CD14-positive monocyte (primary cell): Measurements from ENCODE around the gene BMP7. TPM values are rescaled to one million over a fixed set of nuclear protein-coding genes. Genes with fewer than 3 reads are reported as not detected.
A peak's percentile ranks its signal among the peaks of the same experiment; 100 is the strongest.

ENCODE experiments used
- DNase-seq, 3 donors: peaks; one replicate each; pipeline ENCODE4 v3.0.0-alpha.2; 2011 to 2022
- H2AFZ ChIP-seq: 2 replicates; pipeline ENCODE4 v1.6.0; 2012; ENCODE audit warnings: mild to moderate bottlenecking, low read depth, low read length, inconsistent platforms; ENCODE audit not compliant: insufficient read depth, poor library complexity, severe bottlenecking
- H3K27ac ChIP-seq, 2 donors: 1 replicate in 1 of 2; 2 replicates in 1 of 2; pipeline ENCODE4 v1.5.1; 2012 to 2013; ENCODE audit warnings: low read length in 2 of 2, control low read depth in 1 of 2, inconsistent platforms in 1 of 2, low read depth in 1 of 2, mild to moderate bottlenecking in 1 of 2
- H3K27me3 ChIP-seq, 2 donors: one replicate each; pipeline versions ENCODE4 v1.6.0 to v1.6.1; 2011 to 2013; ENCODE audit warnings: low read length in 2 of 2; ENCODE audit not compliant: control insufficient read depth in 2 of 2, insufficient read depth in 2 of 2
- H3K36me3 ChIP-seq, 2 donors: replicated peaks in 1 of 2; 1 replicate in 1 of 2; 2 replicates in 1 of 2; pipeline versions ENCODE4 v1.5.1 to v1.6.1; 2012 to 2013; ENCODE audit warnings: low read length in 2 of 2, control low read depth in 1 of 2, inconsistent platforms in 1 of 2, mild to moderate bottlenecking in 1 of 2; ENCODE audit not compliant: insufficient read depth in 2 of 2, control insufficient read depth in 1 of 2
- H3K4me1 ChIP-seq, 2 donors: 1 replicate in 1 of 2; 2 replicates in 1 of 2; pipeline versions ENCODE4 v1.5.1 to v1.6.1; 2012 to 2013; ENCODE audit warnings: low read length in 2 of 2, control low read depth in 1 of 2, inconsistent platforms in 1 of 2, mild to moderate bottlenecking in 1 of 2, moderate library complexity in 1 of 2; ENCODE audit not compliant: insufficient read depth in 2 of 2, control insufficient read depth in 1 of 2
- H3K4me2 ChIP-seq: replicated peaks from 2 replicates; pipeline ENCODE3; 2012; ENCODE audit warnings: low read length, moderate library complexity, mild to moderate bottlenecking; ENCODE audit not compliant: poor library complexity, severe bottlenecking; ENCODE audit errors: extremely low read depth
- H3K4me3 ChIP-seq, 3 experiments: fragments of 200-600 bp in 1 of 3; sonication (generic) in 1 of 3; replicated peaks in 1 of 3; 1 replicate in 2 of 3; 2 replicates in 1 of 3; pipeline ENCODE4 v1.5.1; 2011 to 2013; ENCODE audit warnings: low read length in 3 of 3, mild to moderate bottlenecking in 3 of 3, control low read depth in 2 of 3, low read depth in 2 of 3, inconsistent platforms in 1 of 3, moderate library complexity in 1 of 3
- H3K79me2 ChIP-seq: 2 replicates; pipeline ENCODE4 v1.6.0; 2012; ENCODE audit warnings: mild to moderate bottlenecking, control low read depth, inconsistent platforms, low read length, moderate library complexity; ENCODE audit not compliant: insufficient read depth
- H3K9ac ChIP-seq: 2 replicates; pipeline ENCODE4 v1.6.0; 2017; ENCODE audit warnings: low read length, mild to moderate bottlenecking; ENCODE audit not compliant: insufficient read depth, poor library complexity, severe bottlenecking
- H3K9me3 ChIP-seq, 2 donors: replicated peaks in 1 of 2; 1 replicate in 1 of 2; 2 replicates in 1 of 2; pipeline versions ENCODE4 v1.5.1 to v1.6.1; 2012 to 2013; ENCODE audit warnings: low read length in 2 of 2, control low read depth in 1 of 2; ENCODE audit not compliant: control insufficient read depth in 1 of 2, insufficient read depth in 1 of 2
- H4K20me1 ChIP-seq: 2 replicates; pipeline ENCODE4 v1.6.0; 2012; ENCODE audit warnings: mild to moderate bottlenecking, low read length, control low read depth, moderate library complexity; ENCODE audit not compliant: insufficient read depth
- H3K27ac Mint-ChIP-seq, 7 donors: one replicate each; pipeline ENCODE4 v1.8.0; 2020; ENCODE audit warnings: mild to moderate bottlenecking in 7 of 7, mixed read lengths in 7 of 7, moderate library complexity in 6 of 7, inconsistent platforms in 2 of 7
- H3K27me3 Mint-ChIP-seq, 3 donors: one replicate each; pipeline ENCODE4 v1.8.0; 2021 to 2022; ENCODE audit warnings: low read depth in 3 of 3, mild to moderate bottlenecking in 3 of 3, mixed read lengths in 3 of 3, moderate library complexity in 3 of 3, inconsistent platforms in 1 of 3
- H3K36me3 Mint-ChIP-seq, 2 donors: one replicate each; pipeline ENCODE4 v1.8.0; 2020; ENCODE audit warnings: mixed read lengths in 2 of 2, inconsistent platforms in 1 of 2, mild to moderate bottlenecking in 1 of 2
- H3K4me1 Mint-ChIP-seq: one replicate; pipeline ENCODE4 v1.8.0; 2020; ENCODE audit warnings: mild to moderate bottlenecking, mixed read lengths
- H3K4me3 Mint-ChIP-seq, 2 donors: one replicate each; pipeline ENCODE4 v1.8.0; 2020; ENCODE audit warnings: mild to moderate bottlenecking in 2 of 2, mixed read lengths in 2 of 2, moderate library complexity in 1 of 2
- H3K9me3 Mint-ChIP-seq, 7 donors: one replicate each; pipeline ENCODE4 v1.8.0; 2020 to 2022; ENCODE audit warnings: mixed read lengths in 7 of 7, mild to moderate bottlenecking in 6 of 7, moderate library complexity in 6 of 7, inconsistent platforms in 2 of 7
- WGBS: methylation state at CpG from one replicate; pipeline ENCODE4 v1.1.5; 2013; ENCODE audit warnings: missing lambda C conversion rate; ENCODE audit not compliant: insufficient coverage; 5-methylcytosine and 5-hydroxymethylcytosine counted together
- intact Hi-C, 2 donors: fragments of 100-400 bp; cut with micrococcal nuclease; formaldehyde crosslinking; loops; one replicate each; pipeline versions ENCODE4 v1.15.0 to v1.15.1; 2023
- polyA plus RNA-seq, 3 donors: library from polyadenylated mRNA; depleted of rRNA in 1 of 3; unstranded in 2 of 3; stranded (reverse) in 1 of 3; fragments of 300-500 nt in 2 of 3; fragments of >200 nt in 1 of 3; fragmentation: Illumina TruSeq in 2 of 3; gene quantifications; 1 replicate in 2 of 3; 2 replicates in 1 of 3; pipeline ENCODE4 v1.2.3, GENCODE V29; 2012 to 2021
- TF ChIP-seq, protein P1 (sequence below): fragments of 200-600 bp; IDR thresholded peaks from one replicate; pipeline ENCODE4 v1.8.0; 2022; ENCODE audit warnings: antibody characterized with exemption, mild to moderate bottlenecking

The BMP7 gene
- polyA plus RNA-seq, 3 donors = not detected

DNA sequence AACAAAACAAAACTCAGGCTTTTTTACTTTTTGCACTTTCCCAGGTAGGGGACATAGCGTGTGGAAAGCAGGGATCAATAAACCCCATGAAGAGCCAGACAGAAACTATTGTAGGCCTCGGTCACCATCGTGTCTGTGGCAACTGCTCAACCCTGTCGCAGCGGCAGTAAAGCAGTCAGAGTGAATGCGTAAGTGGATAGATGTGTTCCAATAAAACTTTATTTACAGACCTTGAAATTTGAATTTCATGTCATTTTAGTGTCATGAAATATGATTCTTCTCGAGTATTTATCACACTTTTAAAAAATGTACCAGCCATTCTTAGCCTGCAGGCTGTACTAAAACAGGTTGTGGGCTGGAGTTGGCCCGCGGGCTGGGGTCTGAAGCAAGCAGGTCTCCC is 14.5 kb downstream of the BMP7 start:
- Histone ChIP-seq H3K9ac (no peak overlapping the region), H3K79me2 (no peaks in the 10 kb centered on the region), H3K36me3 (no peaks in the 10 kb centered on the region), H3K27me3 (peaks cover 0 to 9% of the 10 kb centered on the region in 2 donors), H3K9me3 (no peaks in the 10 kb centered on the region), H3K4me1 (no peaks in the 10 kb centered on the region), H3K4me2 (no peak overlapping the region), H4K20me1 (no peaks in the 10 kb centered on the region), H3K4me3 (no peak overlapping the region), H3K27ac (no peak overlapping the region), H2AFZ (no peak overlapping the region)
- Mint-ChIP-seq H3K27me3 (peaks cover 13 to 50% (median 22%) of the 10 kb centered on the region in 3 donors), H3K4me3 (no peak overlapping the region), H3K4me1 (no peaks in the 10 kb centered on the region), H3K9me3 (peaks cover 0 to 4% (median 0%) of the 10 kb centered on the region in 7 donors), H3K36me3 (no peaks in the 10 kb centered on the region), H3K27ac (no peak overlapping the region)
- WGBS = 94% methylated on average over 5 of the region's 9 CpGs
- TF ChIP-seq, protein P1, sequence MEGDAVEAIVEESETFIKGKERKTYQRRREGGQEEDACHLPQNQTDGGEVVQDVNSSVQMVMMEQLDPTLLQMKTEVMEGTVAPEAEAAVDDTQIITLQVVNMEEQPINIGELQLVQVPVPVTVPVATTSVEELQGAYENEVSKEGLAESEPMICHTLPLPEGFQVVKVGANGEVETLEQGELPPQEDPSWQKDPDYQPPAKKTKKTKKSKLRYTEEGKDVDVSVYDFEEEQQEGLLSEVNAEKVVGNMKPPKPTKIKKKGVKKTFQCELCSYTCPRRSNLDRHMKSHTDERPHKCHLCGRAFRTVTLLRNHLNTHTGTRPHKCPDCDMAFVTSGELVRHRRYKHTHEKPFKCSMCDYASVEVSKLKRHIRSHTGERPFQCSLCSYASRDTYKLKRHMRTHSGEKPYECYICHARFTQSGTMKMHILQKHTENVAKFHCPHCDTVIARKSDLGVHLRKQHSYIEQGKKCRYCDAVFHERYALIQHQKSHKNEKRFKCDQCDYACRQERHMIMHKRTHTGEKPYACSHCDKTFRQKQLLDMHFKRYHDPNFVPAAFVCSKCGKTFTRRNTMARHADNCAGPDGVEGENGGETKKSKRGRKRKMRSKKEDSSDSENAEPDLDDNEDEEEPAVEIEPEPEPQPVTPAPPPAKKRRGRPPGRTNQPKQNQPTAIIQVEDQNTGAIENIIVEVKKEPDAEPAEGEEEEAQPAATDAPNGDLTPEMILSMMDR = no peak
- DNase-seq = no peak
- intact Hi-C loops = no loop called here

- peak overlapping the region in 1 of 2 donors; percentile 32 for H3K4me3 Mint-ChIP-seq
- Histone ChIP-seq H3K9me3 (no peaks in the 10 kb centered on the region), H3K79me2 (no peaks in the 10 kb centered on the region), H3K4me3 (no peak overlapping the region), H2AFZ (no peak overlapping the region), H3K4me1 (no peaks in the 10 kb centered on the region), H4K20me1 (no peaks in the 10 kb centered on the region), H3K27me3 (peaks cover 0 to 10% of the 10 kb centered on the region in 2 donors), H3K9ac (no peak overlapping the region), H3K27ac (no peak overlapping the region), H3K36me3 (no peaks in the 10 kb centered on the region), H3K4me2 (no peak overlapping the region)
- no peak overlapping the region for H3K27ac Mint-ChIP-seq
- H3K4me1 Mint-ChIP-seq = no peaks in the 10 kb centered on the region
- H3K36me3 Mint-ChIP-seq = no peaks in the 10 kb centered on the region
- TF ChIP-seq, protein P1 = no peak
- WGBS = 62% methylated on average over 7 of the region's 7 CpGs
- peaks cover 13 to 49% (median 22%) of the 10 kb centered on the region in 3 donors for H3K27me3 Mint-ChIP-seq
- intact Hi-C loops = no loop called here
- H3K9me3 Mint-ChIP-seq = peaks cover 0 to 4% (median 0%) of the 10 kb centered on the region in 7 donors
- DNase-seq = no peak
These were observed 15.1 kb downstream of the BMP7 start for GRCh38 chr20:57251344-57251743.
